Stimulated activated naive B cell treated with anti-CD40 and anti-IgM and Interleukin-4, amounts not matched to agents 10 μg/mL and 1 μg/mL and 100 μg/mL, for 72 hours (primary cell): ENCODE measurements around the gene LELP1.
"Not testable (repeated sequence)": the region's sequence is repeated elsewhere in the genome, so short reads cannot be mapped to it uniquely, and the experiment has no call there.

ENCODE experiments used
- ATAC-seq, 2 donors: fragments of 150-1000 bp; cut with Tn5 transposase; replicated peaks; 2 replicates each; pipeline ENCODE4 v1.10.0; 2021; ENCODE audit warnings: moderate library complexity in 1 of 2
- DNase-seq: peaks from one replicate; pipeline ENCODE4 v3.0.0; 2021
- H3K27ac Mint-ChIP-seq: one replicate; pipeline ENCODE4 v1.8.0; 2022; ENCODE audit warnings: mild to moderate bottlenecking, mixed read lengths
- H3K27me3 Mint-ChIP-seq, 2 donors: one replicate each; pipeline ENCODE4 v1.8.0; 2022; ENCODE audit warnings: mixed read lengths in 2 of 2
- H3K36me3 Mint-ChIP-seq, 2 donors: one replicate each; pipeline ENCODE4 v1.8.0; 2022; ENCODE audit warnings: mixed read lengths in 2 of 2, mild to moderate bottlenecking in 1 of 2
- H3K4me1 Mint-ChIP-seq, 2 donors: one replicate each; pipeline ENCODE4 v1.8.0; 2022; ENCODE audit warnings: mixed read lengths in 2 of 2, mild to moderate bottlenecking in 1 of 2
- H3K4me3 Mint-ChIP-seq, 2 donors: one replicate each; pipeline ENCODE4 v1.8.0; 2022; ENCODE audit warnings: mild to moderate bottlenecking in 2 of 2, mixed read lengths in 2 of 2, moderate library complexity in 1 of 2
- H3K9me3 Mint-ChIP-seq, 2 donors: one replicate each; pipeline ENCODE4 v1.8.0; 2022; ENCODE audit warnings: mixed read lengths in 2 of 2, mild to moderate bottlenecking in 1 of 2

The LELP1 gene

DNA sequence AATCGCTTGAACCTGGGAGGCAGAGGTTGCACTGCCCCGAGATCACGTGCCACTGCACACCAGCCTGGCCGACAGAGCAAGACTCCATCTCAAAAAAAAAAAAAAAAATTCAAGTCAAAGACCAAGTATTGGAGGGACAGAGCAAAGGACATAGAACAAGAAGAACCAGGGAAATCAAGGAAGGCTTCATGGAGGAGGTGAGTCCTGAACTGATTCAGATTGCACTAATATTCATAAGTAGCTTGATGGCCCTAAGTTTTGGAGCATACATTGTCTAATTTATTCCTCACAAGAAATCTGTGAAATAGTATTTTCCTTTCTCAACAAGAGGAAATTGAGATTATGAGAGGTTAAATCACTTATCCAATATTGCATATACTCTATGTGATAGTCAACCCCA, 10.3 kb downstream of the LELP1 start:
- ATAC-seq (no peak), DNase-seq (no peak)
- no peak overlapping the region for H3K4me3 Mint-ChIP-seq
- no peaks in the 10 kb centered on the region for H3K9me3 Mint-ChIP-seq
- H3K27ac Mint-ChIP-seq: no peak overlapping the region
- no peaks in the 10 kb centered on the region for H3K4me1 Mint-ChIP-seq
- H3K27me3 Mint-ChIP-seq: peaks cover 28 to 29% of the 10 kb centered on the region in 2 donors
- H3K36me3 Mint-ChIP-seq: peaks cover 0 to 2% of the 10 kb centered on the region in 2 donors

GRCh38 chr1:153217212-153217611, 14.0 kb downstream of the LELP1 start, which contains the start of gene PRR9:
Gene PRR9, plus strand, starts transcription at chr1:153217584. Its CDS starts 561 bp downstream, at chr1:153218145.
- H3K27me3 Mint-ChIP-seq: peaks cover 31% of the 10 kb centered on the region in 2 donors
- ATAC-seq: no peak
- no peak for DNase-seq
- H3K4me3 Mint-ChIP-seq: no peak within 1 kb of the TSS
- no peaks in the 10 kb centered on the region for H3K9me3 Mint-ChIP-seq
- H3K4me1 Mint-ChIP-seq: no peaks in the 10 kb centered on the region
- peaks cover 0 to 2% of the 10 kb centered on the region in 2 donors for H3K36me3 Mint-ChIP-seq
- no peak within 1 kb of the TSS for H3K27ac Mint-ChIP-seq

GRCh38 chr1:153217744-153218416, 14.7 kb downstream of the LELP1 start:
- H3K4me3 Mint-ChIP-seq: no peak overlapping the region
- H3K9me3 Mint-ChIP-seq: no peaks in the 10 kb centered on the region
- ATAC-seq (no peak), DNase-seq (no peak)
- no peak overlapping the region for H3K27ac Mint-ChIP-seq
- peaks cover 26 to 29% of the 10 kb centered on the region in 2 donors for H3K27me3 Mint-ChIP-seq
- peaks cover 0 to 2% of the 10 kb centered on the region in 2 donors for H3K36me3 Mint-ChIP-seq
- H3K4me1 Mint-ChIP-seq: peaks cover 0 to under 1% of the 10 kb centered on the region in 2 donors

GRCh38 chr1:153220606-153221303, 17.5 kb downstream of the LELP1 start:
- no peak for DNase-seq
- ATAC-seq: no peak
- Mint-ChIP-seq H3K9me3 (no peaks in the 10 kb centered on the region), H3K36me3 (no peaks in the 10 kb centered on the region), H3K4me1 (peaks cover 1 to 6% of the 10 kb centered on the region in 2 donors), H3K4me3 (no peak overlapping the region), H3K27ac (no peak overlapping the region), H3K27me3 (peaks cover 22 to 34% of the 10 kb centered on the region in 2 donors)

DNA sequence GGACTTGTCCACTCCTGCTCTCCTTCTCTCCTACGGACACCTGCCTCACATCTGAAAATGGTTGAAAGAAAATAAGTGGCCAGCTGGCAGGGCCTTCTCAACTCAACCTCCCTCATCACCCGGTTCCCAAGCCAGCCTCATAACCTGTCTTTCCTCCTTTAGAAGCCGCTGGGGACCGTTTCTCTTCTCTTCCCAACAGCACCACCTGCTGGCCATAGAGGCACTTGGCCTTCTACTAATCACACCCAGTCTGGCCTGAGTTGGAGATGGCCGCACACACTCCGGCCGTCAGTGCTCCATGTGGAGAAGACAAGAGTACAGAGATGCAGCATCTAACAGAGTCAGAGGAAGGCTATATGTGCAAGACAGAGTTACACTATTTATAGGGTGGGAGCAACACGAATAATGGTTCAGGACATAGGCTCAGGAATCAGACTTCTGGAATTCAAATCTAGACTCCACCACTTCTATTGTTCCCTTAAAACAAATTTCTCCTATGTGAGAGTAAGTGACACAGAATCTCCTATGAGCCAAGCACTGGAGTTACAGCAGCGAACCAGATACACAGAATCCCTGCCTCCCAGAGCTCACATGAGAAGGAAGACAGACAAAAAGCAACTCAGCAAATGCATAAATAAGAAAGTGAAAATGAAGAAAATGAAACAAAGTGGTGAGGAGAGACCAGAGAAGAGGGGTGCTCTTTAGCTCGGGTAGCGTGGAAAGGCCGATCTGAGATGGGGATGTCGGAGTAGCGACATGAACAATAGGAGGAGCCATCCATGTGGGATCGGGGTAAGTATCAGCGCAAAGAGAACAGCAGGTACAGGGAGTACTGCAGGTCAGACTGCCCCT, 20.0 kb downstream of the LELP1 start:
- ATAC-seq: peak; percentile 91 to 97
- DNase-seq: peak; percentile 50
- not testable (repeated sequence) for H3K4me3 Mint-ChIP-seq, H3K4me1 Mint-ChIP-seq, H3K9me3 Mint-ChIP-seq, H3K27ac Mint-ChIP-seq, H3K36me3 Mint-ChIP-seq
- H3K27me3 Mint-ChIP-seq: peaks cover 22 to 29% of the 10 kb centered on the region in 2 donors

DNA sequence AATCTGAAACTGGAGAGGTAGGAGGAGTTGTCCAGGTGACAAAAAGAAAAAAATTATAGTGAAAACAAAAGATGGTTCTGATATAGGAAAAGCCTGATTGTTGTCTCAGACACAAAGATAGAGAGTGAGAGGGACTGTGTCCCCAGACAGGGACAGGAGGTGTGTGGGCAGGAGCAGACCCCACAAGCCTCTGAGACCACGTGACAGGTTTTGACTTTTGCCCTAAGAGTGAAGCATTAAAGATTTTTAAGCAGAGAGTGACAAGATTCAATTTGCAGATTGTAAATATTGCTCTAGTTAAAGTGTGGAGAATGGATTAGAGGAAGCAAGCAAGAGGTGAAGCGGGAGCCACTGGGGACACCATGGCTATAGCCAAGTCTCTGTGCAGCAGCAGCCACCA, 24.6 kb downstream of the LELP1 start:
- Mint-ChIP-seq H3K4me3 (no peak overlapping the region), H3K4me1 (peaks cover 15 to 17% of the 10 kb centered on the region in 2 donors), H3K27ac (no peak overlapping the region), H3K27me3 (peaks cover 24 to 26% of the 10 kb centered on the region in 2 donors), H3K9me3 (no peaks in the 10 kb centered on the region), H3K36me3 (no peaks in the 10 kb centered on the region)
- no peak for DNase-seq
- no peak for ATAC-seq

DNA sequence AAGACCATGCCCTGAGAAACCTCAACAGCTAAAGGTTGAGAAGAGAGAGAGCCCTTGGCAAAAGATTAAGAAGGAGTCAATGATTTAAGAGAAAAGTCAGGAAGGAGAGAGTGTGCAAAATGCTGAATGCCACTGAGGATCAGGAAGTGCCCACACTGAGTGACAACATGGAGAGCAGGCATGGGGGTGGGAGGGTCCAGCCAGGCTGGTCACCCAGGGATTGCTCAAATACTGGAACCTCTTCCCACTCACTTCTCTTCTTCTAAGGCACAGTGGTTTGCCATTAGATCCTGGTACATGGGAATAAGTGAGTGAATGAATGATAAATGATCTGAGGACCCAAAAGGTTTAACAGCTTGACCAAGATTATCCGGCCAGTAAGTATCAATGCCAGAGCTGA, 25.3 kb downstream of the LELP1 start:
- DNase-seq (no peak), ATAC-seq (no peak)
- Mint-ChIP-seq H3K36me3 (no peaks in the 10 kb centered on the region), H3K27me3 (peaks cover 18 to 19% of the 10 kb centered on the region in 2 donors), H3K9me3 (no peaks in the 10 kb centered on the region), H3K4me3 (no peak overlapping the region), H3K27ac (no peak overlapping the region), H3K4me1 (peaks cover 16 to 17% of the 10 kb centered on the region in 2 donors)

- peak; percentile 61 to 74 for ATAC-seq
- not testable (repeated sequence) for H3K36me3 Mint-ChIP-seq, H3K4me3 Mint-ChIP-seq, H3K27ac Mint-ChIP-seq, H3K9me3 Mint-ChIP-seq
- H3K4me1 Mint-ChIP-seq: peaks cover 16 to 18% of the 10 kb centered on the region in 2 donors
- H3K27me3 Mint-ChIP-seq: peaks cover 13 to 14% of the 10 kb centered on the region in 2 donors
- DNase-seq: peak; percentile 16
These were observed 26.0 kb downstream of the LELP1 start for GRCh38 chr1:153229076-153229829.

DNA sequence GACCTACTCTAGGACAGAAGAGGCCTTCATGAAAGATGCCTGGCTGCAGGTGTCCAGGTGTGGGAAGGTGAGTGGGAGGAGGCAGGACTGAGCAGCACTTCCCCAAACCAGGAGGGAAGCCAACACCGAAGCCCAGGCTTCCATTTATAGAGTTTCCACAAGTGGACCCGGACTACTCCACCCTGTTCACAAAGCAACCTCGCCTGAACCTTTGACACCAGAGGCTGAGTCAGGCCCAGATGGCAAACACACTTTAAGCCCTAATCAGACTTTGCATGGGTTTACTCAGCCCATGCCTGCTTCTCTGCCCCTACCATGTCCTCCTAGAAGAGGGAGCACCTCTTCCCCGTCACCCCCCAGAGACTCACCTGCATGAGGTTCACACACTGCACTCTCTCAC, 28.1 kb downstream of the LELP1 start:
- no peak overlapping the region for H3K27ac Mint-ChIP-seq
- no peaks in the 10 kb centered on the region for H3K36me3 Mint-ChIP-seq
- H3K27me3 Mint-ChIP-seq: peaks cover 14 to 19% of the 10 kb centered on the region in 2 donors
- DNase-seq: no peak
- H3K4me3 Mint-ChIP-seq: no peak overlapping the region
- H3K9me3 Mint-ChIP-seq: no peaks in the 10 kb centered on the region
- no peak for ATAC-seq
- H3K4me1 Mint-ChIP-seq: peaks cover 16 to 18% of the 10 kb centered on the region in 2 donors

DNA sequence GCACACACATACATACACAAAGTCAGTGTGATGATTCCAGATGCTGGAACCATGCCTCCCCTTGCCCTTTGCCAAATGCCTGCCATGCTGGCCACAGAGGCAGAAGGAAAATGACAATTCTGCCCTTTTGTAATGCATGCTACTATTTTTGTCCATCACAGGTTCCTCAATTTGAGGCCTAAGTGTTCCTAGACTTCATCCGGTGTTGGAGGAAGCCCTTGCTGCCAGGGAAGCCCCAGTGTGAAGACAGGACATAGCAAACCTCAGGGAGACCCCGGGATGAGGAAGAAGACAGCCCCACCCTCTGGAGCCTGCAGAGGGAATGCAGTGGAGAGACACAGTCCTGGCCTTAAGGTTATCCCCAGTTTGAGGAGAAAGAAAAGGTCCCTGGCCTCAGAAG, 28.6 kb downstream of the LELP1 start:
- Mint-ChIP-seq H3K4me3 (no peak overlapping the region), H3K36me3 (no peaks in the 10 kb centered on the region), H3K4me1 (peaks cover 16 to 18% of the 10 kb centered on the region in 2 donors), H3K27ac (no peak overlapping the region), H3K9me3 (no peaks in the 10 kb centered on the region), H3K27me3 (peaks cover 14 to 19% of the 10 kb centered on the region in 2 donors)
- ATAC-seq (no peak), DNase-seq (no peak)

- no peaks in the 10 kb centered on the region for H3K36me3 Mint-ChIP-seq
- DNase-seq: no peak
- H3K4me3 Mint-ChIP-seq: no peak overlapping the region
- ATAC-seq: no peak
- H3K9me3 Mint-ChIP-seq: no peaks in the 10 kb centered on the region
- peaks cover 16 to 18% of the 10 kb centered on the region in 2 donors for H3K4me1 Mint-ChIP-seq
- H3K27ac Mint-ChIP-seq: no peak overlapping the region
- H3K27me3 Mint-ChIP-seq: peaks cover 19 to 21% of the 10 kb centered on the region in 2 donors
These were observed 29.3 kb downstream of the LELP1 start for GRCh38 chr1:153232553-153232952.

- Mint-ChIP-seq H3K9me3 (no peaks in the 10 kb centered on the region), H3K4me1 (peaks cover 18% of the 10 kb centered on the region in 2 donors), H3K27me3 (peaks cover 19 to 22% of the 10 kb centered on the region in 2 donors), H3K4me3 (no peak overlapping the region), H3K27ac (no peak overlapping the region), H3K36me3 (no peaks in the 10 kb centered on the region)
- no peak for DNase-seq
- ATAC-seq: no peak
These were observed 30.2 kb downstream of the LELP1 start for GRCh38 chr1:153233448-153233847.

DNA sequence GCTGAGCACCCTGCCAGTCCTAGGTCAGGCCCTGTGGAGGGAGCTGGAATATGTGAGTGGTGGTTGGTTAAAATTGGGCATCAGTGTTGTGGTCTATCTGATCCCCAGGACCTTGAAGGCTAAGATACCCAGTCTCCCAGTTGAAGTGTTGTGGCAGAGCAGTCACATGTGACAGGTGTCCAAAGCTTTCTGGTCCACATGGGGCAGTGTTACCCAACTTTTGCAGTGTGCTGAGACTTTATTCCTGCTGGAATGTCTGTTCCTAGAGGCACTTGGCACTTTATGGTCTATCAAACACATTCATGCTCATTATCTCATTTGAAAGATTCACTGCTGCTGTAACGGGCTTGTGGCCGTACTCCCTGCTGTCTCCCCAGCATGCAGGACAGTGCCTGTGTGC, 35.3 kb downstream of the LELP1 start:
- Mint-ChIP-seq H3K9me3 (peaks cover 0 to 2% of the 10 kb centered on the region in 2 donors), H3K4me1 (peaks cover under 1 to 2% of the 10 kb centered on the region in 2 donors)

DNA sequence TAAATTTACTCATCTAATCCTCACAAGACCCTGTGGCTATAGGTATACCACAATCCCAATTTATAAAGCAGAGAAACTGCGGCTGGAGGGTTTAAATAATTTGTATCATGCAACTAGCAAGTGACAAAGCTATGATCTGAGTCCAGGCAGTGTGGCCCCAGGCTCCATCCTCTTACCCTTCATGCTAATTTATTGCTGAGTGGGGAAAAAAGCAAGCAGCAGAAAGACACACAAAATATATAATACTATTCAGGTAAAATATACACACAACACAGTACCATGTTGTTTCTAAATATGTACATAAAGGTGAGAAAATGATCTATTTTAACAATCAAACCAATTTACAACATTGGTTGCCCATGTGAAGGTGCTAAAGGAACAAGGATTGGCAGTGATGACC, 38.9 kb downstream of the LELP1 start:
- H3K27me3 Mint-ChIP-seq: peaks cover 23 to 37% of the 10 kb centered on the region in 2 donors
- no peak for ATAC-seq
- H3K9me3 Mint-ChIP-seq: peaks cover 6 to 11% of the 10 kb centered on the region in 2 donors
- H3K27ac Mint-ChIP-seq: no peak overlapping the region
- DNase-seq: no peak
- H3K4me3 Mint-ChIP-seq: no peak overlapping the region
- peaks cover 0 to 2% of the 10 kb centered on the region in 2 donors for H3K4me1 Mint-ChIP-seq
- H3K36me3 Mint-ChIP-seq: peaks cover 2 to 7% of the 10 kb centered on the region in 2 donors

More for the DNA sequence above, 35.3 kb downstream of the LELP1 start:
- no peak overlapping the region for H3K27ac Mint-ChIP-seq
- DNase-seq (no peak), ATAC-seq (peak; percentile 25 to 39)
- H3K4me3 Mint-ChIP-seq: no peak overlapping the region
- H3K36me3 Mint-ChIP-seq: no peaks in the 10 kb centered on the region
- peaks cover 18 to 25% of the 10 kb centered on the region in 2 donors for H3K27me3 Mint-ChIP-seq
